ENCODE measurements around the gene KCNC3.

DNA sequence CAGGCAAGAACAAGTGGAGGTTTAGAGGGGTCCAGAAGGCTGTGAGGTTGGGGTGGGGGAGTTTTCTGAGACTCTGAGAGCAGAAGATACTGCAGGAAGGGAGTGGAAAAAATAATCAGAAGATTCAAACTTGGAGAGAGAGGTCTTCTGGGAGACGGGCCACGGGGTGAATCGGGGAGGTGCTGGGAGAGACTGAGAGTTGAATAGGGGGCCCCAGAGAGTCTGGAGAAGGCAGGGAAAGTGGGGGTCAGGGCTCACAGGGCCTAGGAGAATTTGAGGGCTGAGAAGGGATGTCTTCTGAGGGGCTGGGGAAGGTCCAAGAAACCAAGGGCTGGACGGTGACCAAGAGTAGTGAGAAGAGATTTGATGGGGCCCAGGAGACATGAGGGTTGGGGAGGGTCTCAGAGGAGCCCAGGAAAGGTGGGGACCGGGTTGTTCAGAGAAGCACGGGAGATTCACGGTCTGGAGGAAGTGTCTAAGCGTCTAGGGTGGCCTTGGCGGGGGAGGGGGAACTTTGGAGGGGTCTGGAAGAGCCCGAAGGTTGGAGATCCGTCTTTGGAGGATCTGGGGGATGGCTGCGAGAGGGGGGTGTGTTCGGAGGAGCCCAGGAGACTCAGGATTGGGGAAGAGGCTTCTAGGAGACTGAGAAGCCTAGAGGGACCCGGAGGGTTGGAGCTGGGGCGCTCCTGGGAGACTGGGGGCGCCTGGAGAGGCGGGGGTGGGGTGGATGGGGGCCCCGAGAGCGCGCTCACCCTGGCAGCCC is 1.5 kb downstream of the KCNC3 start:
- TF ChIP-seq EP300 (IDR thresholded peaks at IDR 0.05; ENCODE audit: borderline replicate concordance in 1 of 2, control insufficient read depth in 1 of 2, low read depth in 2 of 2, low read length in 2 of 2) (no peak), CBX3 (IDR thresholded peaks at IDR 0.05; ENCODE audit: borderline replicate concordance, low read depth) (no peak)
